ENCODE results near the gene MMRN2.

MMRN2 gene

DNA sequence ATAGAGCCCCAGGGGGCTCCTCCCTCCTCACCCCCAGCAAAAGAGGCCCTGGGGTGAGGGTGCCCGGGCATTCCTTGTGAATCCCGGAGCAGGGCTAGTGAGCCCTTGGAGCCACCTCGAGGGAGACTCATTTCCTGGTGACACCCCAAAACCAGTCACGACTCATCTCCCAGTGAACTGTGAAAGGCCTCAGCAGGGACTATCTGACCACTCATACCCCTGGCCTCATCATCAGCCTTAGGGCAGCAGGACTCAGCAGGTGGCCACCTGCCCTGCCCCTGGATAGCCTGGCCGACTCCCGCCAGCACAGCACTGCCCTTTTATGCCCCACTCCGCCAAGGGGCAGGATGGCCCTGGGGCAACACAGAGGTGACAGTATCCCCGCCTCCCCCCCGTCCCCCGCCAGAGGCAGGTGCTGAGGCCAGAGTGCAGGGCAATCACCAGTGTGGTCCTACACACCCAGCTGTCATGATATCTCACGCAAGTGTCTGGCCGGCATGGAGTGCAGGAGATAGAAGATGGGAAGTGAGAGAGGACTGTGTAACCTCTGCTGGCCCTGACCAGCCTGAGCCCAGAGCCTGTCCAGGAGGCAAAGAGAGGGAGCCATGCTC is 4.2 kb upstream of the MMRN2 start:
- Histone ChIP-seq H3K4me2 (ENCODE audit: low read length, poor library complexity, severe bottlenecking) (no peak overlapping the region), H3K4me3 (ENCODE audit: insufficient read depth in 1 of 2, low read depth in 1 of 2, low read length in 2 of 2) (no peak overlapping the region), H3K9ac (ENCODE audit: low read length) (peak overlapping the region; percentile 41), H2BK5ac (ENCODE audit: low read depth, low read length, poor library complexity, severe bottlenecking) (no peak overlapping the region), H2BK12ac (ENCODE audit: low read length in 2 of 2) (peak overlapping the region in 1 of 2 experiments; percentile 29), H3K27me3 (ENCODE audit: control insufficient read depth in 1 of 2, insufficient read depth in 1 of 2, low read length in 2 of 2) (no peaks in the 10 kb centered on the region), H2AFZ (ENCODE audit: low read depth, low read length) (no peak overlapping the region), H3K18ac (ENCODE audit: low read depth in 1 of 2, low read length in 2 of 2) (peak overlapping the region in 1 of 2 experiments; percentile 13), H2BK15ac (ENCODE audit: low read depth, poor library complexity, severe bottlenecking) (no peak overlapping the region), H2BK120ac (ENCODE audit: low read depth, low read length) (no peak overlapping the region), H4K8ac (ENCODE audit: low read length) (no peak overlapping the region), H3K4me1 (ENCODE audit: control insufficient read depth, insufficient read depth, low read depth, low read length) (peaks cover 25% of the 10 kb centered on the region), H3K14ac (ENCODE audit: low read length in 2 of 2) (peak overlapping the region in 1 of 2 experiments; percentile 35), H3K23ac (ENCODE audit: low read length in 2 of 2) (no peak overlapping the region), H3K9me3 (ENCODE audit: control insufficient read depth, low read length) (no peaks in the 10 kb centered on the region), H3K36me3 (ENCODE audit: control insufficient read depth in 1 of 2, insufficient read depth in 2 of 2, low read depth in 1 of 2, low read length in 2 of 2) (no peaks in the 10 kb centered on the region), H2AK5ac (ENCODE audit: low read length, severe bottlenecking) (no peak overlapping the region), H3K27ac (ENCODE audit: low read length, poor library complexity, severe bottlenecking) (no peak overlapping the region), H3K79me1 (replicated peaks; ENCODE audit: low read length, poor library complexity, severe bottlenecking) (no peaks in the 10 kb centered on the region), H3K4ac (ENCODE audit: low read depth in 1 of 2, low read length in 2 of 2) (no peak overlapping the region), H4K91ac (ENCODE audit: low read length) (peak overlapping the region; percentile 31)
- 87% methylated on average over 12 of the region's 12 CpGs for WGBS
- DNase-seq = no peak

DNA sequence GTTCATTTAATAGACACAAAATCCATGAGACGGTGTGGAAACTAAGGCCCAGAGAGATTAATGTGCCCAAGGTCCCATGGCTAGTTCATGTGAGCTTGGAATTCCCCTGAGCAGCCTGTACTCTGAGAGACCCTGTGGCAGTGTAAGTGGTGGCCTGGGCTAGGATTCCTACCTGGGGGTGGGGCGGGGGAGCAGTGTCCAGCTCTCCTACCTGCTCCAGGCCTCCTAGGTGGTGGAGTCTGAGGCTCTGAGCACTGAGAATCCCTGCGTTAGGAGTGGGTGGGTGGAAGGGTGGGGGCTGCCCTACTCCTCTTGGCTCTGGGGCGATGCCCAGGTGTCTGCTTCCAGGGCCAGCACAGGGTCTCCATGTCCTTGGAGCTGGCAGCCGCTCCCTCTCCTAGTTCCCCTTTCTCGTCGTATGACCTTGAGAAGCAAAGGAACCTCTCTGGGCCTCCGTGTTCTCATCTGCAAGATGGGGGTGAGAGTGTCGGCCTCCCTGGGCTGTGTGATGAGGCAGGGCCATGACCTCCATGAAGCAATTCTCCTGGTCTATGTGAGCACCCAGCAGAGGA is 3.5 kb upstream of the MMRN2 start:
- Histone ChIP-seq H2AFZ (ENCODE audit: low read depth, low read length) (no peak overlapping the region), H3K36me3 (ENCODE audit: control insufficient read depth in 1 of 2, insufficient read depth in 2 of 2, low read depth in 1 of 2, low read length in 2 of 2) (no peaks in the 10 kb centered on the region), H3K4me1 (ENCODE audit: control insufficient read depth, insufficient read depth, low read depth, low read length) (peaks cover 23% of the 10 kb centered on the region), H3K4me2 (ENCODE audit: low read length, poor library complexity, severe bottlenecking) (no peak overlapping the region), H2BK5ac (ENCODE audit: low read depth, low read length, poor library complexity, severe bottlenecking) (no peak overlapping the region), H3K27ac (ENCODE audit: low read length, poor library complexity, severe bottlenecking) (no peak overlapping the region), H3K18ac (ENCODE audit: low read depth in 1 of 2, low read length in 2 of 2) (no peak overlapping the region), H3K79me1 (replicated peaks; ENCODE audit: low read length, poor library complexity, severe bottlenecking) (no peaks in the 10 kb centered on the region), H2AK5ac (ENCODE audit: low read length, severe bottlenecking) (no peak overlapping the region), H3K23ac (ENCODE audit: low read length in 2 of 2) (no peak overlapping the region), H3K14ac (ENCODE audit: low read length in 2 of 2) (no peak overlapping the region), H4K8ac (ENCODE audit: low read length) (peak overlapping the region; percentile 73), H3K4me3 (ENCODE audit: insufficient read depth in 1 of 2, low read depth in 1 of 2, low read length in 2 of 2) (peak overlapping the region in 1 of 2 experiments; percentile 5), H2BK12ac (ENCODE audit: low read length in 2 of 2) (peak overlapping the region; percentile 1 to 38), H3K4ac (ENCODE audit: low read depth in 1 of 2, low read length in 2 of 2) (peak overlapping the region in 1 of 2 experiments; percentile 66), H3K9me3 (ENCODE audit: control insufficient read depth, low read length) (no peaks in the 10 kb centered on the region), H2BK120ac (ENCODE audit: low read depth, low read length) (no peak overlapping the region), H3K27me3 (ENCODE audit: control insufficient read depth in 1 of 2, insufficient read depth in 1 of 2, low read length in 2 of 2) (no peaks in the 10 kb centered on the region), H2BK15ac (ENCODE audit: low read depth, poor library complexity, severe bottlenecking) (no peak overlapping the region), H3K9ac (ENCODE audit: low read length) (peak overlapping the region; percentile 41), H4K91ac (ENCODE audit: low read length) (peak overlapping the region; percentile 34)
- WGBS = 83% methylated on average over 9 of the region's 9 CpGs
- no peak for DNase-seq

DNA sequence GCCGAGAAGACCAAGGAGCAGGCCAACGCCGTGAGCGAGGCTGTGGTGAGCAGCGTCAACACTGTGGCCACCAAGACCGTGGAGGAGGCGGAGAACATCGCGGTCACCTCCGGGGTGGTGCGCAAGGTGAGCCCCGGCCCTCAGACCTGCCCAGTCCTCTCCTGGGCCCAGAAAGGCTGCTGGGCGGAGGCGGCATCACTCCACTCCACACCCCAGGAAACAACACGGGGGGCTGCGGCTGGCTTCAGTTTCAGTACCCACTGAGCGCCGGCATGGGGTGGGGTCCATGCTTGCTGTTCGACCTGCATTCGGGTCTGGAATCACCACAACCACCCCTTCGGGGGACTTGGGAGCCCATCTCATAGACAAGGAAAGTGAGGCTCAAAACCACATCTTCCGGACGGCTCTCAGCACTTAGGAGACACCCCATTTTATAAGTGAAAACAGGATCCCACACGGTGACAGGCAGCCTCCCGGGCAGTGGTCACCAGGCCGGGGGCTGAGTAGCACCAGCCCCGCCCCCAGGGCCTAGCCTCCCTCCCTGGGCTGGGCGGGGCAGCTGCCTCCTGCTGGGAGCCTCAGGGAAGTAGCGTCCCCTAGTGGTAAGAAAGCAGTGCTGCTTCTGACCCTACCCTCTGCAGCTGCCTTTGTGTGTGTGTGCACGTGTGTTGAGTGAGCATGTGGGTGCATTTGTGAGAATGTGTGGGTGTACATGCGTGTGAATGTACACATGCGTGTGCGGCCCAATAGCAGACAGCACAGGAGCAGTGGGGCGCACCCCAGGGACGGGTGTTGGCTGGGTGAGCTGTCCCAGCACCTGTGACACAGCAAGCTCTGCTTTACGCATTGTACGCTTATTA is 2.8 kb upstream of the MMRN2 start:
- WGBS = 71% methylated on average over 37 of the region's 37 CpGs
- no peak overlapping the region for H3K27ac ChIP-seq (ENCODE audit: low read length, poor library complexity, severe bottlenecking)
- H2BK5ac ChIP-seq (ENCODE audit: low read depth, low read length, poor library complexity, severe bottlenecking) = no peak overlapping the region

DNA sequence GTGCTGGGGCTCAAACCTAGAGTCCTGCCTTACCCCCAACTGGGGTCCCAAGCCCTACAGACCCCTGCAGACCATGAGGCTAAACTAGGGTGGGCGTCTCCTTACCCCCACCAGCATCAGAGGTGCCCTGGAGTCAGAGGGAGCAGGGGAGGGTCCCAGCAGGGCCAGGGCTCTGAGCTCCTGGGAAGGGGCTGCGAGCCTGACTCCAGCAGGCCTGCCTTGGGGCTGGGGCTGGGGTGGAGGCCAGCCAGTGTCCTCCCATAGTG is 2.3 kb upstream of the MMRN2 start:
- H4K91ac ChIP-seq (ENCODE audit: low read length) = peak overlapping the region; percentile 94
- no peak for DNase-seq
- H3K4me3 ChIP-seq (ENCODE audit: insufficient read depth in 1 of 2, low read depth in 1 of 2, low read length in 2 of 2) = peak overlapping the region in 1 of 2 experiments; percentile 78
- peak overlapping the region; percentile 43 to 93 for H3K4ac ChIP-seq (ENCODE audit: low read depth in 1 of 2, low read length in 2 of 2)
- no peaks in the 10 kb centered on the region for H3K79me1 ChIP-seq (replicated peaks; ENCODE audit: low read length, poor library complexity, severe bottlenecking)
- 88% methylated on average over 2 of the region's 2 CpGs for WGBS
- no peaks in the 10 kb centered on the region for H3K36me3 ChIP-seq (ENCODE audit: control insufficient read depth in 1 of 2, insufficient read depth in 2 of 2, low read depth in 1 of 2, low read length in 2 of 2)
- H3K14ac ChIP-seq (ENCODE audit: low read length in 2 of 2) = peak overlapping the region in 1 of 2 experiments; percentile 95
- H2BK12ac ChIP-seq (ENCODE audit: low read length in 2 of 2) = peak overlapping the region; percentile 46 to 99
- no peaks in the 10 kb centered on the region for H3K27me3 ChIP-seq (ENCODE audit: control insufficient read depth in 1 of 2, insufficient read depth in 1 of 2, low read length in 2 of 2)
- no peak overlapping the region for H2AFZ ChIP-seq (ENCODE audit: low read depth, low read length)
- H3K9ac ChIP-seq (ENCODE audit: low read length) = peak overlapping the region; percentile 71
- H3K23ac ChIP-seq (ENCODE audit: low read length in 2 of 2) = no peak overlapping the region
- H3K18ac ChIP-seq (ENCODE audit: low read depth in 1 of 2, low read length in 2 of 2) = peak overlapping the region; percentile 71 to 96
- H2BK15ac ChIP-seq (ENCODE audit: low read depth, poor library complexity, severe bottlenecking) = peak overlapping the region; percentile 95
- H2AK5ac ChIP-seq (ENCODE audit: low read length, severe bottlenecking) = no peak overlapping the region
- no peak overlapping the region for H3K27ac ChIP-seq (ENCODE audit: low read length, poor library complexity, severe bottlenecking)
- H2BK5ac ChIP-seq (ENCODE audit: low read depth, low read length, poor library complexity, severe bottlenecking) = no peak overlapping the region
- H3K9me3 ChIP-seq (ENCODE audit: control insufficient read depth, low read length) = no peaks in the 10 kb centered on the region
- peak overlapping the region; percentile 66 for H2BK120ac ChIP-seq (ENCODE audit: low read depth, low read length)
- H4K8ac ChIP-seq (ENCODE audit: low read length) = peak overlapping the region; percentile 83
- H3K4me2 ChIP-seq (ENCODE audit: low read length, poor library complexity, severe bottlenecking) = no peak overlapping the region
- H3K4me1 ChIP-seq (ENCODE audit: control insufficient read depth, insufficient read depth, low read depth, low read length) = peaks cover 27% of the 10 kb centered on the region

More for the DNA sequence above, 2.8 kb upstream of the MMRN2 start:
- Histone ChIP-seq H3K79me1 (replicated peaks; ENCODE audit: low read length, poor library complexity, severe bottlenecking) (no peaks in the 10 kb centered on the region), H3K4ac (ENCODE audit: low read depth in 1 of 2, low read length in 2 of 2) (peak overlapping the region; percentile 66 to 93), H3K27me3 (ENCODE audit: control insufficient read depth in 1 of 2, insufficient read depth in 1 of 2, low read length in 2 of 2) (no peaks in the 10 kb centered on the region), H3K23ac (ENCODE audit: low read length in 2 of 2) (no peak overlapping the region), H4K8ac (ENCODE audit: low read length) (peak overlapping the region; percentile 83), H3K9me3 (ENCODE audit: control insufficient read depth, low read length) (no peaks in the 10 kb centered on the region), H2AFZ (ENCODE audit: low read depth, low read length) (no peak overlapping the region), H3K14ac (ENCODE audit: low read length in 2 of 2) (peak overlapping the region in 1 of 2 experiments; percentile 95), H2BK12ac (ENCODE audit: low read length in 2 of 2) (peak overlapping the region; percentile 46 to 99), H3K4me3 (ENCODE audit: insufficient read depth in 1 of 2, low read depth in 1 of 2, low read length in 2 of 2) (peak overlapping the region in 1 of 2 experiments; percentile 5), H2BK120ac (ENCODE audit: low read depth, low read length) (peak overlapping the region; percentile 66), H3K9ac (ENCODE audit: low read length) (peak overlapping the region; percentile 71), H3K4me2 (ENCODE audit: low read length, poor library complexity, severe bottlenecking) (no peak overlapping the region), H4K91ac (ENCODE audit: low read length) (peak overlapping the region; percentile 94), H3K4me1 (ENCODE audit: control insufficient read depth, insufficient read depth, low read depth, low read length) (peaks cover 23% of the 10 kb centered on the region), H2AK5ac (ENCODE audit: low read length, severe bottlenecking) (no peak overlapping the region), H3K36me3 (ENCODE audit: control insufficient read depth in 1 of 2, insufficient read depth in 2 of 2, low read depth in 1 of 2, low read length in 2 of 2) (no peaks in the 10 kb centered on the region), H3K18ac (ENCODE audit: low read depth in 1 of 2, low read length in 2 of 2) (peak overlapping the region; percentile 71 to 96), H2BK15ac (ENCODE audit: low read depth, poor library complexity, severe bottlenecking) (peak overlapping the region; percentile 77)
- peak; percentile 80 for DNase-seq

Data from mesenchymal stem cell (in vitro differentiated cells and primary cell).